Tibial artery (tissue), 4 donors: Measurements from ENCODE around the gene HOXB2.
A peak's percentile ranks its signal among the peaks of the same experiment; 100 is the strongest.

Source experiments
- DNase-seq, 2 donors: peaks; one replicate each; pipeline ENCODE4 v3.0.0-alpha.2; 2019
- H3K27ac ChIP-seq, 2 donors: fragments of 200-600 bp; sonication (generic) in 1 of 2; 1 replicate in 1 of 2; 2 replicates in 1 of 2; pipeline ENCODE4 v1.5.1; 2018 to 2019; ENCODE audit warnings: mild to moderate bottlenecking in 1 of 2
- H3K27me3 ChIP-seq, 2 donors: fragments of 200-600 bp; sonication (generic) in 1 of 2; one replicate each; pipeline versions ENCODE4 v1.5.1 to v1.6.0; 2016 to 2019
- H3K36me3 ChIP-seq, 3 donors: fragments of 200-600 bp; sonication (generic) in 2 of 3; one replicate each; pipeline ENCODE4 v1.5.1; 2016 to 2019; ENCODE audit warnings: mild to moderate bottlenecking in 2 of 3
- H3K4me1 ChIP-seq, 4 donors: fragments of 200-600 bp; sonication (generic) in 2 of 4; 1 replicate in 3 of 4; 2 replicates in 1 of 4; pipeline ENCODE4 v1.5.1; 2016 to 2019
- H3K4me3 ChIP-seq, 2 donors: fragments of 200-600 bp; sonication (generic) in 1 of 2; 1 replicate in 1 of 2; 2 replicates in 1 of 2; pipeline ENCODE4 v1.5.1; 2018 to 2019; ENCODE audit warnings: mild to moderate bottlenecking in 2 of 2
- H3K9me3 ChIP-seq, 3 donors: fragments of 200-600 bp; sonication (generic) in 1 of 3; one replicate each; pipeline ENCODE4 v1.5.1; 2016 to 2019
- intact Hi-C: fragments of 100-400 bp; cut with DNase I; formaldehyde crosslinking; loops from one replicate; pipeline ENCODE4 v1.15.0; 2023; ENCODE audit warnings: low total_unique reads
- TF ChIP-seq, protein P1 (sequence below), 2 experiments: fragments of 200-600 bp in 1 of 2; fragments of 450-650 bp in 1 of 2; IDR thresholded peaks; one replicate each; pipeline ENCODE4 v1.5.1; 2017 to 2019; ENCODE audit warnings: antibody characterized with exemption in 2 of 2, mild to moderate bottlenecking in 1 of 2, moderate library complexity in 1 of 2

HOXB2 gene

DNA sequence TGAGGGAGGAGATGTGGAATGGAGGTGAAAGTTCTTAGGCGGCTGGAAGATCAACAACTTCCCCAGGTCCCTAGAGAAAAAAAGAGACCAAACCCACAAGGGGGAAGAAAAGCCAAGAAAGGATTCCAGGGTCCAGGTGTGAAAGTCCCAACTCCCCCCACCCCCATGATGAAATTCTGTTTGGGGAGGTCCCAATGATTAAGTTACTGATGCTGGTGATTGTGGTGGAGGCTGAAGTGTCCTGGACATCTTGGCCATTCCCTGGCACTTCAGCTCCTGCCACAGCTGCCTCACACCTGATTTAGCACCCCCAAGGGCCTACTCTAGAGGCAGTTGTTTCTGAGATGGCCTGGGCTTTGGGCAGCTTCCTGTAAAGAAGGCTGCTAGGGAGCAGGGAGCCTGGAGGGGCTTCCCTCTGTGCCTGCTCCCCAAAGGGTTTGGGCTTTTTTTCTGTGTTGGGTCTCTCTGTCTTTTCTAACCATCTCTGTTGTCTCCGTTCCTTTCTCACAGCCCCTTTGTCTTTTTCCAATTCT, 20.2 kb upstream of the HOXB2 start:
- TF ChIP-seq, protein P1, sequence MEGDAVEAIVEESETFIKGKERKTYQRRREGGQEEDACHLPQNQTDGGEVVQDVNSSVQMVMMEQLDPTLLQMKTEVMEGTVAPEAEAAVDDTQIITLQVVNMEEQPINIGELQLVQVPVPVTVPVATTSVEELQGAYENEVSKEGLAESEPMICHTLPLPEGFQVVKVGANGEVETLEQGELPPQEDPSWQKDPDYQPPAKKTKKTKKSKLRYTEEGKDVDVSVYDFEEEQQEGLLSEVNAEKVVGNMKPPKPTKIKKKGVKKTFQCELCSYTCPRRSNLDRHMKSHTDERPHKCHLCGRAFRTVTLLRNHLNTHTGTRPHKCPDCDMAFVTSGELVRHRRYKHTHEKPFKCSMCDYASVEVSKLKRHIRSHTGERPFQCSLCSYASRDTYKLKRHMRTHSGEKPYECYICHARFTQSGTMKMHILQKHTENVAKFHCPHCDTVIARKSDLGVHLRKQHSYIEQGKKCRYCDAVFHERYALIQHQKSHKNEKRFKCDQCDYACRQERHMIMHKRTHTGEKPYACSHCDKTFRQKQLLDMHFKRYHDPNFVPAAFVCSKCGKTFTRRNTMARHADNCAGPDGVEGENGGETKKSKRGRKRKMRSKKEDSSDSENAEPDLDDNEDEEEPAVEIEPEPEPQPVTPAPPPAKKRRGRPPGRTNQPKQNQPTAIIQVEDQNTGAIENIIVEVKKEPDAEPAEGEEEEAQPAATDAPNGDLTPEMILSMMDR (IDR thresholded peaks at IDR 0.05) = no peak
- H3K27me3 ChIP-seq = peaks cover 0 to 11% of the 10 kb centered on the region in 2 donors
- peaks cover 0 to 22% (median 14%) of the 10 kb centered on the region in 4 donors for H3K4me1 ChIP-seq
- no peaks in the 10 kb centered on the region for H3K36me3 ChIP-seq
- no peaks in the 10 kb centered on the region for H3K9me3 ChIP-seq
- intact Hi-C loops = no loop called here
- peak overlapping the region in 1 of 2 donors; percentile 62 for H3K4me3 ChIP-seq
- DNase-seq = no peak
- peak overlapping the region in 1 of 2 donors; percentile 53 for H3K27ac ChIP-seq

DNA sequence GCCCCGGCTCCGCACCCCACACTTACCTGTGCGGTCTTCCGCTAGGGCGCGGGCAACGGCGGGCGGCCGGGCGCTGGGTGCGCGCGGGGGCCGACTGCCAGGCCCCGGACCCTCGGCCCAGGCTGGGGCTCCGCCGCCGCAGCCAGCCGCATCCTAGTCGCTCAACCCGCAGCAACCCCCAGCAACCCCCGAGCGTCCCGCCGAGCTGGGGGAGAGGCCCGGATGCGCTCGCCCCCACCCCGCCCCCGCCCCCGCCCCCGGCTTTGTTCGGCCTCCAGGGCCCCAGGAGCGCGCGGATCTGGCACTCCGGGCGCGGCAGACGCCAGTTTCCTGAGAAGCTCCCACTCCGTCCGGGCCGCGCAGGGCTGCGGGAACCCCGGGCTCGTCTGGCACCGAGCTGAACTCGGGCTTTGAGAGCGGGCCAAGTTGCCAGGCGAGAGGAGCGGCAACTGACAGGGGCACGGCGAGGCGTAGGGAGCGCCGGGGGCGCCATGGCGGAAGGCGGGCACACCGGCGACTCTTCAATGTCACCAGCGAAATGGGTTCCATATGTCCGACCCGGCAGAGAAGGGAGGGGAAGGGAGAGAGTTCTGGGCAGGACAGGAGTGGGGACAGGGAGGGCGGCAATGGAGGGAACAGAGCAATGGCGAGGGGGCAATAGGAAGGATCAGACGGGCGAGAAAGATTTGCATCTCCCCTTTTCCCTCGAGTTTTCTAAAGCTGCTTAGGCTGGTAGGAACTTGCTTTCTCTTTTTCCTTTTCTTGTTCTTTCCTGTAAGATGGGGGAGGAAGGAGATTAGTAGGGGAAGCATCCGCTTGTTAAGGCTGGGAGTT, 19.5 kb upstream of the HOXB2 start:
- H3K36me3 ChIP-seq = no peaks in the 10 kb centered on the region
- DNase-seq = no peak
- H3K4me3 ChIP-seq = peak overlapping the region; percentile 37 to 62
- peaks cover 0 to 24% (median 12%) of the 10 kb centered on the region in 4 donors for H3K4me1 ChIP-seq
- H3K27ac ChIP-seq = peak overlapping the region in 1 of 2 donors; percentile 53
- no peaks in the 10 kb centered on the region for H3K9me3 ChIP-seq
- intact Hi-C loops = no loop called here
- peaks cover 0 to 11% of the 10 kb centered on the region in 2 donors for H3K27me3 ChIP-seq
- TF ChIP-seq, protein P1 (IDR thresholded peaks at IDR 0.05) = no peak

DNA sequence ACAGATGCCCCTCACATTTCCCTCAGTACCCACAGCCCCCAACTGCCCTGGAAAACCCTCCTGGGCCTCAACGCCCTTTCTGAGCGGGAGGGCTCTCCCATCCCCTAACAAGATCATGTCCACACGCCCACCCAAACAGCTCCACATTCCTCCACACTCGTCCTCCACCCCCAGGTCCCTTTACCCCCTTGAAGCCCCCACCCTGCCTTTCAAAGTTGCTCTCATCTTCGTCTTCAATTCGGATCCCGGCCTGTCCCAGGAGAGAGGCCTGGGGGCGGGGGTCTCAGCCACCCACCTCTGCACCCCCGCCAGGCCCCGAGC, 18.9 kb upstream of the HOXB2 start:
- intact Hi-C loops = no loop called here
- Histone ChIP-seq H3K4me3 (peak overlapping the region; percentile 37 to 62), H3K27ac (peak overlapping the region in 1 of 2 donors; percentile 53), H3K27me3 (peaks cover 0 to 11% of the 10 kb centered on the region in 2 donors), H3K4me1 (peaks cover 0 to 24% (median 12%) of the 10 kb centered on the region in 4 donors), H3K36me3 (no peaks in the 10 kb centered on the region), H3K9me3 (no peaks in the 10 kb centered on the region)
- TF ChIP-seq, protein P1 (IDR thresholded peaks at IDR 0.05) = no peak
- DNase-seq = no peak

DNA sequence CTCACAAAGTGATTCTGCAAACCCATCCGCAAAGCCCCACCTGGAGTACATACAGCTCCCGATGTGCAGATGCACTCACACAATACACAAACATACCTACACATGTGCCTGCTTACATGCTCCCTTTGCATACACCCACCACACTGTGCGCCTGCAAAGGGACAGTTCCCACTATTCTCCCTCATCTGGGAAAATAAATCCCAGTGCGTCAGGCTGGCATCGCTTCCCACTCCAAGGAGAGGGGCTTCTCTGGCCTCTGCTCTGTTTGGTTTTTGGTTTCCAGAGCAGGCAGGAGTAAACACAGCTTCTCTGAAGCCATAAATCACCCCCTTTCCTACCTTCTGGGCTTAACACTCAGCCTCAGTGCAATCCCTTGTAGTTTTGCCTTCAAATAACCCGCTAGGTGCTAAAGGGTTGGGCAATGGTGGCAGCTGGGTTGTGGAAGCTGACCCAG, 18.5 kb upstream of the HOXB2 start:
- no peak for DNase-seq
- peaks cover 0 to 11% of the 10 kb centered on the region in 2 donors for H3K27me3 ChIP-seq
- TF ChIP-seq, protein P1 (IDR thresholded peaks at IDR 0.05) = no peak
- H3K9me3 ChIP-seq = no peaks in the 10 kb centered on the region
- H3K4me3 ChIP-seq = peak overlapping the region; percentile 37 to 62
- peaks cover 0 to 24% (median 12%) of the 10 kb centered on the region in 4 donors for H3K4me1 ChIP-seq
- H3K36me3 ChIP-seq = no peaks in the 10 kb centered on the region
- intact Hi-C loops = no loop called here
- H3K27ac ChIP-seq = peak overlapping the region in 1 of 2 donors; percentile 53

DNA sequence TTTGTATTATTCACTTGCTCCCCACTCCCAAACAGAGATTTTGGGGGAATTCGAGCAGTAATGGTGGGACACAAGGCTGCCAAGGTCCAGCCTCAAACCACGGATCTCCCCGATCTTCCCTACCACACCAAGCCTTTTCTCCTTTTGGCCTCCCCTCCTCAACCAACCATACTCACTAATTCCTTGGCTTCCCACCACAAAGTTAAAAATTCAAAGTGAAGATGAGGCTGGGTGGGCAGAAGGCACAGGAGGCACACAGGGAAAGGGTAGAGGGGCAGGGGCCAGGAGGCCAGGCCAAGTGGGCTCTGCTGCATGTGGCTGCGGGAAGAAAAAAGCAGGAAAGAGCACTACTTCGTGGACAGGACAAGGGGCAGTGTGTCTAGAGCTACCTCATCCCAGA, 18.0 kb upstream of the HOXB2 start:
- TF ChIP-seq, protein P1 (IDR thresholded peaks at IDR 0.05) = no peak
- H3K9me3 ChIP-seq = no peaks in the 10 kb centered on the region
- peaks cover 0 to 11% of the 10 kb centered on the region in 2 donors for H3K27me3 ChIP-seq
- H3K4me3 ChIP-seq = no peak overlapping the region
- intact Hi-C loops = no loop called here
- peaks cover 0 to 24% (median 12%) of the 10 kb centered on the region in 4 donors for H3K4me1 ChIP-seq
- H3K27ac ChIP-seq = no peak overlapping the region
- no peaks in the 10 kb centered on the region for H3K36me3 ChIP-seq
- no peak for DNase-seq
